HG02588 (cell line): Measurements from ENCODE around the gene CALHM6.

Experiments
- ATAC-seq: cut with Tn5 transposase; IDR thresholded peaks from one replicate; pipeline ENCODE4 v1.9.1; 2021; ENCODE audit warnings: mild to moderate bottlenecking, moderate library complexity; ENCODE audit not compliant: unreplicated experiment

The CALHM6 gene

DNA sequence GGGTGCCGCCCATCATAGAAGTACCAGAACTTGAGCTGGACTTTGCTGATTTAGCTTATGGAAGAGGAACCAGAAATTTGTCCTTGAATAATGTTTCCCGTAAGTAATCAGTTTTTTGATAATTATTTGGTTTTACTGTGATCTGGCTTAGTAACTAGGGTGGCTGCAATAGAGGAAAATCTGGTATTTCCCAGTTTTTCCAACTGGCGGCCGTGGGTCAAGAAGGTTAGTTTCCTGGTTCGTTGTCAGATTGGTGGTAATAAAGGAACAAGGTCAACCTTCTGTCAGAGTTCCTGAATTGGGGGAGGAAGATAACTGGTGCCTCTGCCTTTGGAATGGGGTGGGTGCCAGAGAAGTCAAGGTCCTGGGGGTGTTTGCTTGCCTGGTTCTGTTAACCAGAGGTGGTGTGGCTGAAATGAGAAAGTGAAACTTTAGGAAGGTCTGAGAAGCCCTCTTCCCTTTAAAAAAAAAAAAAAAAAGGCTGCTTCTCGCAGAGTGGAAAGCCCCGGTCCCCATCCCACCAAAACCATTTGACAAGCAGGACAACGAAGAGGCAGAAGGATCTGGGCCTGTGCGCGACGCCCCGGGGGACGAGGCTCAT is at the start of gene CALHM6:
Gene CALHM6 (plus strand): TSS at position 45 of the 601 bp plus-strand sequence. CDS start 555 bp downstream, at position 600.
- ATAC-seq: peak; percentile 13

DNA sequence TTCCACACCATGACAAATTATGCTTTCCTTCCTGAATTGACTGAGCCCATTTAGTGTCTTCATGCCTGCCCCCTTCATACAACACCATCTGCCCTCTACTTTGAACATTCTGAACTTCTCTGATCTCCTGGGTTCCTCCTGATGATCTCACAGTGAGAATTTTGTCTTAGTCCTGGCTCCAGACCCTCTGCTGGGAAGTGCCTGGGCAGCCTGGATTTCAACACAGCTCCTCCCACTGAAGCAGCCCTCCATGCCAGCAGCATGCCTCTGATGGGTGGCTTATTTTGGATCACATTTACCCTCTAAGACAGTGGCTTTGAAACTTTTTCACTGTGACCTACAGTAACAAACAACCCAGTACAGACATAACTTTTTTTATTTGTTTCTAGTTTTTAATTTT is 48.9 kb upstream of the CALHM6 start:
- no peak for ATAC-seq

DNA sequence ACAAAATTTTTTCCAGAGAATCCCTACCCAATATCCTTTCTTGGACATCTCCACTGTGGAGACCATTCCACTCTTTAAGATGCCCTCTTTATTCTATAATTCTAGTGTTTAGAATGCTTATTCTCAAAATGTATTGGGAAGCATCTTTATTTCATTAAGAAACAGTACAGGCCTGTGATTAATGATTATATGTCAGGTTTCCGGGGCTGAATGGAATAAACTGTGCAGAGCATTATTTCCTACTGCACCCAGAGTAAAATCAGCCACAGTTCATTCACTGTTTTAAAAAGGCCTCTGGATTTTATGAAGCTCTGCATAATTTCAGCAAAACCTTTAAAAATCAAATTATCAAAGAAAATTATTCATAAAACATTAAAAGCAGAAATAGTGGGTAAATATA is 47.8 kb upstream of the CALHM6 start:
- no peak for ATAC-seq

DNA sequence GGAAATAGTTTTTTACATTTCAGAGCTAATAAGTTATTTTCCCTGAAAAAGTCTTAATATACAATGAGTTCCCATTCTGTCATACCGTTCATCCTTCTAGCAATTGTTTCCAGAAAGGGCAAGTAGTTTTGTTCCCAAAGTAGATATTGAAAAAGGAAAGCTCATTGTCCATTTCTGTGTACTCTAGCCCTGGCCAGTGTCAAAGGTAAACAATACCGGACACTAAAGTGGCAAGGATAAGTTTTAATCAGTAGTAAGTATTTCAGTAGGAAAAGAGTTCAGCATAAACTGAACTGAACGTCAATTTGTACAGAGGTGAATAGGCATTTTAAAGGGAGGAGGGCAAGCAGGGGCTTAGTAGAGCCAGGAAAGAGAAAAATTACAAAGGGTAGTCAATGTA is 43.5 kb upstream of the CALHM6 start:
- ATAC-seq: no peak

DNA sequence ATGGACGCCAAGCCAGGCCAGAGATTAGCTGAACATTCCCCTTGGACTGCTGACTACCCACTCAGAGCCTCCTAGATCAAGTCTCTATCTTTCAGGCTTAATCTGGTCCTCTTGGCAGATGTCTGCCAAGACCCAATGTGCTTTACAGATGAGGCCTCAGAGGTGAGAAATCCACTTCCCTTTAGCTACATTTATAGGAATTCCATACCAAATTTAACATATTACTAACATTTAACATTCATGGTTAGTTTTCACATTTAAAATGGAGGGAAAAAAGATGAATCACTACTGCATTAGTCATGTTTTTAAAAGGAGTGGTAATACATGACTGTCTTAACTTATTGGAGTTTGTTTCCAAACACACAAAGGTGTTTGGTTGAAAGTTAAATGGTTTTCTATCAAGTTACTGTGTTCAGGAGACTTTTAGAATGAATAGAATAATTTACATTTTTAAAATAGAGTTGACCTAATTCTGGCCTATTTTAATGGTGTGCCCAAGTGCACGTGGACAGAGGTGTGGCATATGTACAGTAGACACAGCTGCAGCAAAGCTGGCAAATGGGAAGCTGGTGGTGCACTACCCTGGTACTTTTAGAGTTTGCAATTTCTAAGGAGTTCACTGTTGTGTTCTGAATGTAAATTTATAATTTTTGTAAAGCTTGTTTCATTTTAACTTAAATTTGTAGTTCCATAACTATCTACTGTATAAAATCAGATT is 41.9 kb upstream of the CALHM6 start:
- no peak for ATAC-seq

DNA sequence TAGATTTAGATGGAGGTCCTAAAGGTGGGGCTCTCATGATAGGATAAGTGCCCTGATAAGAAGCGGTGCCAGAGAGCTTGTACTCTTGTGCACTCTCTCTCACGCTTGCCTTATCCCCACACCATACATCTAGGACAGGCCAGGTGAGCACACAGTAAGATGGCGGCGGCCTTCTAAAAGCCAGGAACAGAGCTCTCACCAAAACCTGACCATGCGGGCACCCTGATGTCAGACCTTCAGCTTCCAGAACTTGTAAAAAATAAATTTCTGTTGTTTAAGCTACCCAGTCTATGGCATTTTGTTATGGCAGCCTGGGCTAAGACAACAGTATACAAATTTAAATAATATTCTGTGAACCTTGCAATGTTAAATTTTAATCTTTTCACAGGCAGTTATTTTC is 40.8 kb upstream of the CALHM6 start:
- ATAC-seq: no peak

DNA sequence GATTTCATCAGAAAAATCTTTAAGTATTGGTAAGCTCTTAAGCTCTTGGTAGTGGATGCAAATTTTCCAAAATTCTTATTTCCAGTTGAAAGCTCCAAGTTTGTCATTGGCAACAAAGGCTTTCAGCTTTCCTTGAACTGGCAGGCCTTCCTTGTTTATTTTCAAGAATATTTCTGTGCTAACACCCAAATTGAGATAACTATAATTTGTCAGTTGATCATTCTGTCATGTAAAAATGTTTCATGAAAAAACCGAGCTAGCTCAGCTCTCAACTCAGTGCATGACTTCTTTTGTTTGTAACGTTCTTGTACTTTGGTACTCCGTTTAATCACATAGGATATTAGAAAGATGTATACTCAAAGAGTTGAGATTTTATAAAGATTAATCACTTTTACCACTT is 38.9 kb upstream of the CALHM6 start:
- no peak for ATAC-seq

DNA sequence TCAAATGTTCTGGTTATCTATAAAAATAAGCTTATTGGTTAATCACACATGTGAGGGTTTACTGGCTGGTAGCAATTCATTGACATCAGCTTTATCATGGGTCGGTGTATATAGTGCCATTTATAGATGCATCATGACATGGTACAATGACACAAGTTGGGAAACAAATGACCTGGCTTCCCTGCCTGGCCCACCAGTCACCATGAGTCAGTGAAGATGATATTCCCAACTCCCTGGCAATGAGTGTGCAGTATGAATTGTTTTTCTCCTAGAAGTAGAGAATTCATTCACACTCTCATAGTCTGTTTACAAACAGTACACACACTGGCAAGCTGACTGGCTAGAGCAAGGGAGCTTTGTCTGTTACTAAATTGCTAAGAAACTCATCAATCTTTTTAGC is 37.2 kb upstream of the CALHM6 start:
- ATAC-seq: no peak

DNA sequence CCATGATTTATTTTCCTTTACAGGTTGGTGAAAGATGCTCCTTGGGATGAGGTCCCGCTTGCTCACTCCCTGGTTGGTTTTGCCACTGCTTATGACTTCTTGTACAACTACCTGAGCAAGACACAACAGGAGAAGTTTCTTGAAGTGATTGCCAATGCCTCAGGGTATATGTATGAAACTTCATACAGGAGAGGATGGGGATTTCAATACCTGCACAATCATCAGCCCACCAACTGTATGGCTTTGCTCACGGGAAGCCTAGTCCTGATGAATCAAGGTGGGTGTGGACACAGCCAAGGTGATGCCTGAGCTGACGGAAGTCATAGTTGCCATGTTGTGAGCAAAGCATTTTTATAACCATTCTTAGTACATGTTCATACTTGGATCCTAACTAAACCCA is 34.6 kb upstream of the CALHM6 start:
- no peak for ATAC-seq

DNA sequence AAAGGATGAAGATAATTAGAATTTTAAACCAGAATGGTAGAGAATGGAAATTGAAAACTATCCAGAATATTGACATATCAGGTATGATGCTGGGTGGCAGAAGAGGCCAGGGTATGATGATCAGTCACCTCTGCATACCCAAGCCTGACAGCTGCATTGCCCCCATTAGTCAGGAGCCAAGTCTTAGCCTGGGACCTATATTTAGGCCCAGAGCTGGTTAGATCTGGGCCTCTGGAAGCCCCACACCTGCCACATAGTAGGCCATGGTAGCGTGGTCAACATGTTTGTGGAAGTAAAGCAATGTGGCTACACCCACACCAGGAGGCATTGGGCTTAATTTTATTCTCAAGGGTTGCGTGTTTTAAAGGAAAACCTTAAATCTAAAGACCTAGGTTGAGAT is 32.1 kb upstream of the CALHM6 start:
- no peak for ATAC-seq

DNA sequence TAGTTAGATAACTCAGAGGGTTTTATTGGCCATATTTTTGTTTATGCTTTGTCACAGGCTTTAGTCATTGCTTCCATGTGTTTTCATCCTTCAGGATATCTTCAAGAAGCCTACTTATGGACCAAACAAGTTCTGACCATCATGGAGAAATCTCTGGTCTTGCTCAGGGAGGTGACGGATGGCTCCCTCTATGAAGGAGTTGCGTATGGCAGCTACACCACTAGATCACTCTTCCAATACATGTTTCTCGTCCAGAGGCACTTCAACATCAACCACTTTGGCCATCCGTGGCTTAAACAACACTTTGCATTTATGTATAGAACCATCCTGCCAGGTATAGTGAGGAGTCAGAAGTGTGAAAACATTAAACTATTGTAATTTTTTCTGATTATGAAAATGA is 30.3 kb upstream of the CALHM6 start:
- ATAC-seq: no peak

DNA sequence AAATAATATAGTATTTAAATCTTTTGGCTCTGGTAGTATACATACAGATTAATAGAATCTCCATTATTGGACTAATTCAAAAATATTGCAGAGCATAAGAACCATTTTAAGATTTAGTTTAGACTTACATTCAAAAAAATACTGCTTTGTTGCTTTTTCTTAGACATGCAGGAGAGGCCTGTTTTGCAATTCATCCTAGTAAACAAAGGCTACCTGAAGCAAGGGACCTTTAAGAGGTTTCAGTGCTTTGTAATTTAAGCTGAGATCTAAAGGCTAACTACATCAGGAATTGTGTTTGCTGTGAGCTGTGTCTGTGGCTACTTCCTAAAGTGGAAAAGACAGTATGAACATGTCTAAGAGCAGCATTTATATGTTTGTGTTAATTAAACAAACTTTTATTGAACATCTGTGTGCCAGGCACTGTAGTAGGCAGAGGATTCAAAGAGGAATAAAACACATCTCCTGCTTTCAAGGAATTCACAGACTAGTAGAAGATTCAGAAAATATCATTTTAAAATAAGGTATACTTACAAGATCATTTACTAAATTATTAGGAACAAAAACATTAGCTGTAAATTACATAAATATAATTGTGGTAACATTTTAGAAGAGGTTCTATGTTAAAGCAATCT is 29.1 kb upstream of the CALHM6 start:
- ATAC-seq: no peak

DNA sequence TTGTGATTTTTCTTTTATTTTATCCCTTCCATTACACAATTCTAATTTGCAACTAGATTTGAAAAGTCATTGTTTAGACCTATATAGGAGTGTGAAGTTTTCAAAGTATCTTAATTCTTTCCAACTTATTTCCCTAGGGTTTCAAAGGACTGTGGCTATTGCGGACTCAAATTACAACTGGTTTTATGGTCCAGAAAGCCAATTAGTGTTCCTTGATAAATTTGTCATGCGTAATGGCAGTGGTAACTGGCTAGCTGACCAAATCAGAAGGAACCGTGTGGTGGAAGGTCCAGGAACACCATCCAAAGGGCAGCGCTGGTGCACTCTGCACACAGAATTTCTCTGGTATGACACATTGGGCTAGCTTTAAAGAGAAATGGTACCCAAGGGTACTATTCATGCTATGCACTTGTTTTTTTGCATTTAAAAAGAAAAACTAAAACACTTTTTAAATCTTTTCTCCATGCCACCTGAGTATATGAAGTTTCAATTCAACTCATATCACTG is 27.9 kb upstream of the CALHM6 start:
- no peak for ATAC-seq

DNA sequence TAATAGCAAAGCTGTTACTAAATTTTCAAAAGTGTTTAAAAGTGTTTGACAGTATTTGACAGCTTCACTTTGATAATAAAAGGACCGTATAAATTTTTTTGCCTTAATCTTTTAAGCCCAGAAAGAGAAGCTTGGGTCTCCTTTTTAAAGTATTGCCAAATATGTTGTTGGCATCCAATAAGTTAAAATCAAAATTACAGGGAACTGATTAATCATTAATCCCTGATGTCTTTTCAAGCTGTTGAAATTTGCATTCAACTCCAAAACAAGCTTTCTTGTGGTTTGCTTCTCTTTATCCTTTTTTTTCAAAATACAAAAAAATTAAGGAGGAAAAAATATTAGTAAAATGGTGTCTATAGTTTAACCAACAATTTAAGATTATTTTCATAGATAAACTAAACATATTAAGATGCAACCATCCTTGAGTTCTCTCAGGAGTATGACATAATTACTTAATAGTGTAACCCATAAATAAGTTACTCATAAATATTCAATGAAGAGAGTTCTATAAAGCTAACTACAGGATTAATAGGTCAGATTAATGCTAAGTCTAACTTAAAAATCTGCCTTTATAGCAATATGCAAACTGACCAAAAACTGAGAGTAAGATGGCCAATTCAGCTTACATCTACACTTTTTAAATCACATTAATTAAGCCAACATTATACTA is 27.0 kb upstream of the CALHM6 start:
- ATAC-seq: no peak

DNA sequence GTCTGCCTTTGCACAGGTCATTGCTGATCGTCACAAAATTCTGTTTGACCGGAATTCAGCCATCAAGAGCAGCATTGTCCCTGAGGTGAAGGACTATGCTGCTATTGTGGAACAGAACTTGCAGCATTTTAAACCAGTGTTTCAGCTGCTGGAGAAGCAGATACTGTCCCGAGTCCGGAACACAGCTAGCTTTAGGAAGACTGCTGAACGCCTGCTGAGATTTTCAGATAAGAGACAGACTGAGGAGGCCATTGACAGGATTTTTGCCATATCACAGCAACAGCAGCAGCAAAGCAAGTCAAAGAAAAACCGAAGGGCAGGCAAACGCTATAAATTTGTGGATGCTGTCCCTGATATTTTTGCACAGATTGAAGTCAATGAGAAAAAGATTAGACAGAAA is 24.6 kb upstream of the CALHM6 start:
- ATAC-seq: no peak

DNA sequence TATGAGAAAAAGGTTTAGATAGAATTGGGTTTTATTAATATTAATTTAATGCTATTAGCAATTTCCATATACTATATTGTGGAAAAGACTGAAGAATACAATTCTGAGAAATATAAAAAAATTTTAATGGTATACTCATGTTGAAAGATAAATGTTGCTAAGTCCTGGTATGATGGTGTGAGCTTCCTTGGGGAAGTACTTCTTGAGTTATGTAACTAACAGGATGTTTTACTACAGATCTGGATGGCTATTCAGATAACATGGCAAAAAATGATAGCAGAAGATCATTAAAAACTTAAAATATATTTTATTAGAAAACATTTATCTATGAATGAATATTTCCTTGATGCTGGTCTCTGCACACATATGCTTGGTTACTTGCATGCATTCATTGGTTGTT is 23.5 kb upstream of the CALHM6 start:
- ATAC-seq: no peak

DNA sequence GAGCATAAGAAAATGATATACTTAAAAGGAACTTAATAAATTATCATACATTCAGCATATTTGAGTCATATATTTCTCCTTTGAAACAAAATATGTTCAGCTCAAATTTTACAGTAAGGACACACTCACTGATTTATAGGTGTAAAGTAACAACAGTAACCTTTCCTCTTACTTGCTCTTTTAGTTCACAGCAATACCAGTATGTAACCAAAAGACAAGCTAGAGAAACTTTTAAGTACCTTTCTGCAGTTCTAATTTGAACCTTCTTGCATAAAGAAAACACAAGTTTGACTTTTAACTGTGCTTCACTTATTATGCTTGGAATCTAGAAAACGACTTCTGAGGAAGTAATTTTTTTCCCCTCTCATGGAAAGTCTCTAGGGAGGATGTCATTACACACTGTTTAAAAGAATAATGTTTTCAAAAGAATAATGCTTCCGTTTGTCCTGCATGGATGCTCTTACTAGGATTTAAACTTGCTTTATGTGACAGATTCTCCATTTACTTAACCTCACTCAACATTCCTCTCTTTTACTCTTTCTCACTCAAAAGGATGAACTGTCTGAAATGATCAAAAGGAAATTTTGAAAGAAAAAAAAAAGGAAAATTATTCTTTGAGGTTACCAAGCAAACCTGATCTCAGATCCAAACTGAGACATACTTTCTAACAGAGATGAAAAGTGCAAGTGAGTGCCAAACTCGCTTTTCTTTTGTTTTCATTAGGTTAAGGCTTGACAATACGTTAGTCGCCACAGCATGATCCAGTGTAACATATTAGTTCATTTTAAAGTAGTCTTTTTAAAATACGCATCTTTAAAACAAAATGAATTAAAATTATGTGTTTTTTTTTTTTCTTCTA is 22.4 kb upstream of the CALHM6 start:
- no peak for ATAC-seq

DNA sequence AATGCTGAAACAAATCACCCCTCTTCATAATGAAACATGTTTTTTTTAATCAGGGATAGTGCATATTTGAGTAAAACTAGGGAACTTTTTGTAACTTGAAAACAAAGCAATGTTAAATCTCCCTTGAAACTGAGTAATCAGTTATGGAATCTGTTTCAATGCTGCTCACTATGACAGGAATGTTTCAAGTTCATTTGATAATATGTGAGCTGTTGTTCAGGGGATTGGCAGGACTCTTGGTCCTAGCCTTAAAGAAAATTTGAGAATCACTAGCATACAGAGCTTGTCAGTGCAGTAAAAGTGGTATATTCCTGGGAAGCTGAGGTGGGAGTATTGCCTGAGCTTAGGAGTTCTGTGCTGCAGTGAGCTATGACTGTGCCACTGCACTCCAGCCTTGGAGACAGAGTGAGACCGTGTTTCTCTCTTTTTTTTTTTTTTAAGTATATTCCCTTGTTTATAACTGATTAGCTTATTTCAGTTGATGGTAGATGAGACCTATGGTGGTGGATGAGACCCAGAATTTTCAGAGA is 21.6 kb upstream of the CALHM6 start:
- ATAC-seq: no peak

DNA sequence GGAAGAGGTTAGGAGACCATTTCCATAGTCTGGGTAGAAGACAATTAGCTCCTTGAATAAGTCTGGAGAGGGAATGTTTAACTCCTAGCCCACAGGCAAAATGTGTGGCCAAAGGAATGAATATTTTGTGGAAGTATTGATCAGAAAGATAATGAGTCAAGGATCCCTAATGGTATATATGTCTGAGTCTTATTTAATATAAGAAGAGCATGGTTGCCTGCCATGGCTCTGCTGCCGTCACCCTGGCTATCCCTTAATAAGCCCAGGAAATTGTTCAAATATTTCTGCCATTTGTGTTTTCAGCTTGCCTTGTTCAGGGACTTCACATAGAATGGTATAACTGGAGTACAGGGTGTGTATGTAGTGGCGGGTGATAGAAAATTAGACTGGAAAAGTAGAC is 18.1 kb upstream of the CALHM6 start:
- ATAC-seq: no peak

DNA sequence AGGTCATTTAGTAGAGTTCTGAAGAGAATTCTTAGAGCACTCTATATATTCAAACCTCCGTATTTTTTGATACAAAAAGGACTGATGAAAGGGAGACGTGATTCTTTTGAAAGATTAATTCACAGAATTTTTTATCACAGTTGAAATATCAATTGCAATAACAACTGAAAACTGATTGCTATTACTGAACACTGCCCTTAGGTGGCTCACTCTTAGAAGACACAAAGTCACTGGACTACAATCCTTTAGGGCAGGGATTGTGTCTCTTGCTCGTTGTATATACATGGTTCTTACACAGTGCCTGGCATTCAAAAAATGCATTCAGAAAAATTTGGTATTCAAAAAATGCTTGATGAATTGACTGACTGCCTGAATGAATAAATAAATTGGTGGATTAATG is 17.1 kb upstream of the CALHM6 start:
- peak; percentile 63 for ATAC-seq

DNA sequence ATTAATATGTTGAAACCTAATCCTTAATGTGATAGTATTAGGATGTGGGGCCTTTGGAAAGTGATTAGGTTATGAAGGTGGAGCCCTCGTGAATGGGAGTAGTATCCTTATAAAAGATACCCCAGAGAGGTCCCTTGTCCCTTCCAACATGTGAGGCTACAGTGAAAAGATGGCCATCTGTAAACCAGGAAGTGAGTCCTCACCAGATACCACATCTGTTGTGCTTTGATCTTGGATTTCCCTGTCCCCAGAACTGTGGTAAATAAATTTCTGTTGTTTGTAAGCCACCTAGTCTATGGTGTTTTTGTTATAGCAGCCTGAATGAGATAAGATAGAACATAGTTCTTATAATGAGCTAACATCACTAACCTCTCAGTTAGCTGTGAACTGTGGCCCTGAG is 16.6 kb upstream of the CALHM6 start:
- ATAC-seq: no peak
